Tibial nerve (tissue), 4 donors: ENCODE results near the gene IFITM5.

Experiments used
- CTCF ChIP-seq, 5 experiments: fragments of 200-600 bp in 3 of 5; fragments of 450-650 bp in 2 of 5; sonication (generic) in 3 of 5; IDR thresholded peaks; one replicate each; pipeline ENCODE4 v1.5.1; 2016 to 2019; ENCODE audit warnings: antibody characterized with exemption in 5 of 5, mild to moderate bottlenecking in 3 of 5, moderate library complexity in 2 of 5
- EP300 ChIP-seq, 2 donors: sonication (generic); formaldehyde crosslinking; IDR thresholded peaks; one replicate each; pipeline ENCODE4 v1.6.1; 2017; ENCODE audit warnings: antibody characterized with exemption in 2 of 2, mild to moderate bottlenecking in 1 of 2

GRCh38 chr11:279966-280705, 19.2 kb downstream of the IFITM5 start:
- no peak for TF ChIP-seq CTCF (IDR thresholded peaks at IDR 0.05)
- no peak for TF ChIP-seq EP300 (IDR thresholded peaks at IDR 0.05)
